ENCODE data around the gene CA5A.
"Not testable (repeated sequence)": the region's sequence is repeated elsewhere in the genome, so short reads cannot be mapped to it uniquely, and the experiment has no call there.

The CA5A gene

DNA sequence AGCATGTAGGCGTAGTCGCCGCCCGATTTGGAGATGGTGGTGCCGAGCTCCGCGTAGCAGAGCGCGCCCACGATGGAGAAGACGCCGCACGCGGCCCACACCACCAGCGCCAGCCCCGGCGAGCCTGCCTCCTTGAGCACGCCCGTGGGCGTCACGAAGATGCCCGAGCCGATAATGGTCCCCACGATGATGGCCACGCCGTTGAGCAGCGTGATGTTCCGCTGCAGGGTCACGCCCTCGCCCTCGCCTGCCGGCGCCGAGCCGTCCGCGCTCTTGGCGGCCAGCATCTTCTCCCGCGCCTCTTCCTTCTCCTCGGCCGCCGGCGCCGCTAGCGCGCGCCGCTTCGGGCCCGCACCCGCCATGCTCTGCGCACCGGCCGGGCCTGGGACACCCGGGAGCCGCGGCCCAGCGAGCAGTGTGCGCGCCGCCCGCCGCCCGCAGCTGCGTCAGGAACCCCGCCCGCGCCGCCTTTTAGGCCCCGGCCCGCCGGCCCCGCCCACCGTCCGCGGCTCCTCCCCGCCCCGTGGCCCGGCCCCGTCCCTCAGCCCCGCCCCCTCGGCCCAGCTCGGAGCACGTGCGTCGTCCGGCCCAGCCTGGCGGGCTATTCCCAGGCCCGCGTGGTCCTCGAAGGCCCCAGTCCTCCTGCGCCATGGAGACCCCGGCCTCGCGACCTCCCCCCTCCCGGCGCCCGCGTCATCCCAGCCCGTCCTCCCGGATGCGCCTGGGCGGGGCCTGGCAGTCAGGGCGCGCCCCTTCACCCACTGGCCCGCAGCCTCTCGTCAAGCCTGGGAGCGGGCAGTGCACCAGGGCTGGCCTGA is 67.1 kb downstream of the CA5A start, which contains the start of gene SLC7A5:
SLC7A5 (minus strand) TSS at position 447 of the 818 bp plus-strand sequence; CDS start at position 362, 85 bp downstream.
- peak; percentile 75 to 79 for DNase-seq (ENCODE audit: low read depth in 2 of 2, low spot score in 1 of 2)

GRCh38 chr16:87868254-87869029 is 67.9 kb downstream of the CA5A start:
- not testable (repeated sequence) for DNase-seq (ENCODE audit: low read depth in 2 of 2, low spot score in 1 of 2)

DNA sequence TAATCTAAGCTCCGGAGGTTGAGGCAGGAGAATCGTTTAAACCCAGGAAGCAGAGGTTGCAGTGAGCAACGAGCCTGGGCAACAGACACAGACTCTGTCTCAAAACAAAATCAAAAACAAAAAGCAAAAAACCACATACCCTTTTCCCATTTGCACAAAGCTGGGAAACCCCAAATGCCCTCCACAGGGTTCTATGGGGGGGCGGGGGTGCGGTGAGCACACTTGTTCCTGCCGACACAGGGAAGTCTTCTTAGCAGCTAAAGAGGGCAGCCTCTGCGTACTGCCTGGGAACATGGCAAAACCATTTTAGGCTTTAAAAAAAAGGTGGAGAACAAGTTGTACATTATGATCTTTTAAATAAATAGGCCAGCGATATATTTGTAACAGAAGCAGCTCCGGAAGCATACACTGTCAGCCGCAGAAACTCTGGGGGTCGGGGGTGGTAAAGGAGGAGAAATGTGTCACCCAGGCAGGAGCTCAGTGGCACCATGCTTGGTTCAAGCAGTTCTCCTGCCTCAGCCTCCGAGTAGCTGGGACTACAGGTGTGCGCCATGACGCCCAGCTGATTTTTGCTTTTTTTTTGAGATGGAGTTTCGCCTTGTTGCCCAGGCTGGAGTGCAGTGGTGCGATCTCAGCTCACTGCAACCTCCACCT is 70.3 kb downstream of the CA5A start:
- not testable (repeated sequence) for DNase-seq (ENCODE audit: low read depth in 2 of 2, low spot score in 1 of 2)

DNA sequence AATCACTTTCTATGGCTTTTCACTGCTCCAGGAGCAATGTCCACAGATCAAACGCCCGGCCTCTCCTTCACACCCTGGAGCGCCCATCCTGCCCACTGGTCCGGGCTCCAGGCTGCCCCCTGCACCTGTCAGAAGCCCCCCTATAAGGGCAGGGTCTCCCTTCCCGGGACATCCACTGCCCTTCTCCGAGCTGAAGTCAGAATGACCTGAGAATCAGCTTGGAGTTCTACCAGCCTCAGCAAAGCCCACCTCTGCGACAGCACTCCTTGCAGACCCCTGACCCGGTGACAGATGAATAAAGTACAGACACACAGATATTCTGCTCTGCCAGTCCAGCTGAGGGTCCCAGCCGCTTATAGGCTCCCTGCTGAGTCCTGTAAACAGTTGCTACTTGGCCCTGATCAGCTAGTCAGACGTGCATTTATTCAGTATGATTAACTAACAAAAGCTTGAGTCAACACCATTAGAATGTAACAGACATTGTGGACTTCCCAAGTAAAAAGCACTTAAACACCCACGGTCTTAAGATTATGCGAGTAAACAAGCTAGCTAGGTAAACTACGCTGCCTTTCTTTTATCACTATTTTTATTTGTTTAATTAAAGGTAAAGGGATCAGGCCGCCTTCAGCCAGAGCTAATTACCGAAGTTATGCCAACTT is 71.9 kb downstream of the CA5A start:
- DNase-seq (ENCODE audit: low read depth in 2 of 2, low spot score in 1 of 2), result no peak

- DNase-seq (ENCODE audit: low read depth in 2 of 2, low spot score in 1 of 2), result not testable (repeated sequence)
These were observed 73.0 kb downstream of the CA5A start for GRCh38 chr16:87863327-87863635.

DNA sequence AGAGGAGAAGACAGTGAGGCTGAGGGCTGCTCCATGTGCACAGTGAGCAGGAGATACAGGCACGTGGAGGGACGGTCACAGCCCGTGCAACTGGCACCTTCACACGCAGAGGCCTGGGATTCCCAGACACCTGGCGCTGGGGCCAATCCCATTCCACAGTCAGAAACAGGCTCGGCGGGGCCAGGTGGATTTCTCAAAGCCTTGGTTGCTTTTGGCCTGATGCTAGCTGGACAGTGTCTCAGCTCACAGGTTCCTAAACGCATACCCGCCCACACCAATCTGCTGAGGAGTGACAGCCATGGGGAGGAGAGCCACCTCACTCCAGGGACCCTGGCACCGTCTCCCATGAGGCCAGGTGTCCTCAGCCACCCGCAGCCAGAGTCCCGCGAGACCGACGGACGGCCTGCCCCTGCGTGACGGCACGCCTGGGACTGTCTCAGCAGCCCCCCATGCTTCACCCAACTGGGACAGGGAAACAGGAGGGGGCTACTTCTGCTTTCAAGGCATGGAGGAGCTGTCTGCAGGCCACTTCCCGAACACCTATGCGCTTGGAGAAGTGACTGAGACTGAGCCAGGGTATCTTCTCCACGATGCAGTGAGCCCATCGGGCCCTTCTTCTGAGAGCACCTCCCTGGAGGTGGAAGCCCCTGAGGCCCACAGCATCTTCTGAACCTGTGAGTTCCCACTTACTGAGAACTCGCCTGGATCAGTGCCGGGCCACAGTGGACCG is 73.6 kb downstream of the CA5A start:
- DNase-seq (ENCODE audit: low read depth in 2 of 2, low spot score in 1 of 2), result not testable (repeated sequence)

- DNase-seq (ENCODE audit: low read depth in 2 of 2, low spot score in 1 of 2), result not testable (repeated sequence)
These were observed 74.8 kb downstream of the CA5A start for GRCh38 chr16:87861300-87862099.

GRCh38 chr16:87860553-87861299 is 75.6 kb downstream of the CA5A start:
- no peak for DNase-seq (ENCODE audit: low read depth in 2 of 2, low spot score in 1 of 2)

GRCh38 chr16:87858151-87858993 is 78.0 kb downstream of the CA5A start:
- not testable (repeated sequence) for DNase-seq (ENCODE audit: low read depth in 2 of 2, low spot score in 1 of 2)

- no peak for DNase-seq (ENCODE audit: low read depth in 2 of 2, low spot score in 1 of 2)
These were observed 79.5 kb downstream of the CA5A start for GRCh38 chr16:87856791-87857228.

GRCh38 chr16:87855852-87856715 is 80.2 kb downstream of the CA5A start:
- DNase-seq (ENCODE audit: low read depth in 2 of 2, low spot score in 1 of 2), result no peak

GRCh38 chr16:87854907-87855683 is 81.2 kb downstream of the CA5A start:
- DNase-seq (ENCODE audit: low read depth in 2 of 2, low spot score in 1 of 2), result no peak

GRCh38 chr16:87854053-87854906 is 82.0 kb downstream of the CA5A start:
- DNase-seq (ENCODE audit: low read depth in 2 of 2, low spot score in 1 of 2), result no peak

- peak; percentile 76 to 78 for DNase-seq (ENCODE audit: low read depth in 2 of 2, low spot score in 1 of 2)
These were observed 82.8 kb downstream of the CA5A start for GRCh38 chr16:87853411-87854052.

DNA sequence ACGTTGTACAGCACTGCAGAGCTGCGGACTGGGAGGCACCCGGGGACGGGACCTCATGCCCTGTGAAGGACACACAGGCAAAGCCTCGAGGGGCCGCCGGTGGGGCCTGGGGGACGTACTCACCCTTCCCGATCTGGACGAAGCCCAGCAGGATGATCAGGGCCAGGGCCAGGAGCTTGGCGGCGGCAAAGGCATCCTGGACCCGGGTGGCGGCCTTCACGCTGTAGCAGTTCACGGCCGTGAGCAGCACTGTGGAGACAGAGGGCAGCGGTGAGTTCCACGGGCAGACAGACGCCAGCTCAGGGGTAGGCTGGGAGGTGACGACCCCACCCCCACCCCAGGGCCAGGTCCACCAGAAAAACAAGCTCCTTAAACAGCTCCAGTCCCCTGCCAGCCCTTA is 84.7 kb downstream of the CA5A start:
- DNase-seq (ENCODE audit: low read depth in 2 of 2, low spot score in 1 of 2), result no peak
